Stomach smooth muscle (tissue), 2 donors: ENCODE results near the gene GOLPH3L.
"Not testable (repeated sequence)": the region's sequence is repeated elsewhere in the genome, so short reads cannot be mapped to it uniquely, and the experiment has no call there.

Experiments used
- H3K27ac ChIP-seq: one replicate; pipeline ENCODE4 v1.7.0; 2013; ENCODE audit warnings: mild to moderate bottlenecking, low read length, inconsistent platforms
- H3K27me3 ChIP-seq, 2 donors: one replicate each; pipeline ENCODE4 v1.7.0; 2013; ENCODE audit warnings: low read length in 2 of 2; ENCODE audit not compliant: insufficient read depth in 2 of 2, control insufficient read depth in 1 of 2
- H3K36me3 ChIP-seq, 2 donors: one replicate each; pipeline ENCODE4 v1.7.0; 2013; ENCODE audit warnings: low read length in 2 of 2; ENCODE audit not compliant: control insufficient read depth in 2 of 2, insufficient read depth in 2 of 2
- H3K4me1 ChIP-seq: one replicate; pipeline ENCODE4 v1.7.0; 2013; ENCODE audit warnings: low read length; ENCODE audit not compliant: control insufficient read depth, insufficient read depth
- H3K4me3 ChIP-seq, 2 donors: one replicate each; pipeline ENCODE4 v1.7.0; 2013; ENCODE audit warnings: low read length in 2 of 2
- H3K9ac ChIP-seq, 2 donors: one replicate each; pipeline ENCODE4 v1.7.0; 2013; ENCODE audit warnings: low read length in 2 of 2, mild to moderate bottlenecking in 1 of 2
- H3K9me3 ChIP-seq, 2 donors: one replicate each; pipeline ENCODE4 v1.7.0; 2013; ENCODE audit warnings: low read length in 2 of 2; ENCODE audit not compliant: control insufficient read depth in 2 of 2
- donor health status: healthy.
- donor health status: Pancreatic carcinoma.

Gene GOLPH3L

GRCh38 chr1:150602372-150602771, 94.6 kb downstream of the GOLPH3L start:
- H3K36me3 ChIP-seq, H3K4me1 ChIP-seq, H3K27me3 ChIP-seq, H3K27ac ChIP-seq, H3K9ac ChIP-seq, H3K9me3 ChIP-seq, H3K4me3 ChIP-seq: not testable (repeated sequence)

GRCh38 chr1:150601540-150601939, 95.4 kb downstream of the GOLPH3L start:
- Histone ChIP-seq H3K36me3 (peaks cover 0 to 2% of the 10 kb centered on the region in 2 donors), H3K27ac (no peak overlapping the region), H3K9ac (no peak overlapping the region), H3K9me3 (no peaks in the 10 kb centered on the region), H3K27me3 (no peaks in the 10 kb centered on the region), H3K4me3 (no peak overlapping the region), H3K4me1 (peaks cover 4% of the 10 kb centered on the region)

DNA sequence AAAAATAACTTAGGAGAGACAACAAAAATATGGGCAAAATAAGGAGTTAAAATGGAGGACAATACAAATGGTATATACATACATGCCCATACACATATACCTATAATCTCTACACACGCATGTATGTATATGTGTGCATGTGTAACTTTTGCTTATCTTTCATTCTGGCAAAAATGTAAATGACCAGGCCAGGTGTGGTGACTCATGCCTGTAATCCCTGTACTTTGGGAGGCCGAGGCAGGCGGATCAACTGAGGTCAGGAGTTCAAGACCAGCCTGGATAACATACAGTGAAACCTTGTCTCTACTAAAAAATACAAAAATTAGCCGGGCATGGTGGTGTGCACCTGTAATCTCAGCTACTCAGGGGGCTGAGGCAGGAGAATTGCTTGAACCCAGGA, 98.6 kb downstream of the GOLPH3L start:
- not testable (repeated sequence) for H3K9me3 ChIP-seq, H3K27ac ChIP-seq, H3K9ac ChIP-seq, H3K4me3 ChIP-seq, H3K36me3 ChIP-seq, H3K27me3 ChIP-seq, H3K4me1 ChIP-seq

GRCh38 chr1:150596976-150597375, 100.0 kb downstream of the GOLPH3L start:
- no peak overlapping the region for H3K9ac ChIP-seq
- H3K27me3 ChIP-seq: no peaks in the 10 kb centered on the region
- no peaks in the 10 kb centered on the region for H3K4me1 ChIP-seq
- no peaks in the 10 kb centered on the region for H3K9me3 ChIP-seq
- H3K36me3 ChIP-seq: peaks cover 0 to 2% of the 10 kb centered on the region in 2 donors
- no peak overlapping the region for H3K27ac ChIP-seq
- H3K4me3 ChIP-seq: no peak overlapping the region
